22Rv1 (cell line): ENCODE results near the gene TMEM35B.
"Not testable (repeated sequence)": the region's sequence is repeated elsewhere in the genome, so short reads cannot be mapped to it uniquely, and the experiment has no call there.

Experiments
- H3K27ac ChIP-seq: fragments of 450-650 bp; 2 replicates; pipeline ENCODE4 v1.5.1; 2017
- ZFX ChIP-seq: fragments of 450-650 bp; IDR thresholded peaks from 2 replicates; pipeline ENCODE4 v1.6.1; 2017; ENCODE audit warnings: antibody characterized with exemption, borderline replicate concordance
- TF ChIP-seq, protein P1 (sequence below): fragments of 450-650 bp; IDR thresholded peaks from 2 replicates; pipeline ENCODE4 v1.5.1; 2017; ENCODE audit warnings: mild to moderate bottlenecking

The TMEM35B gene

DNA sequence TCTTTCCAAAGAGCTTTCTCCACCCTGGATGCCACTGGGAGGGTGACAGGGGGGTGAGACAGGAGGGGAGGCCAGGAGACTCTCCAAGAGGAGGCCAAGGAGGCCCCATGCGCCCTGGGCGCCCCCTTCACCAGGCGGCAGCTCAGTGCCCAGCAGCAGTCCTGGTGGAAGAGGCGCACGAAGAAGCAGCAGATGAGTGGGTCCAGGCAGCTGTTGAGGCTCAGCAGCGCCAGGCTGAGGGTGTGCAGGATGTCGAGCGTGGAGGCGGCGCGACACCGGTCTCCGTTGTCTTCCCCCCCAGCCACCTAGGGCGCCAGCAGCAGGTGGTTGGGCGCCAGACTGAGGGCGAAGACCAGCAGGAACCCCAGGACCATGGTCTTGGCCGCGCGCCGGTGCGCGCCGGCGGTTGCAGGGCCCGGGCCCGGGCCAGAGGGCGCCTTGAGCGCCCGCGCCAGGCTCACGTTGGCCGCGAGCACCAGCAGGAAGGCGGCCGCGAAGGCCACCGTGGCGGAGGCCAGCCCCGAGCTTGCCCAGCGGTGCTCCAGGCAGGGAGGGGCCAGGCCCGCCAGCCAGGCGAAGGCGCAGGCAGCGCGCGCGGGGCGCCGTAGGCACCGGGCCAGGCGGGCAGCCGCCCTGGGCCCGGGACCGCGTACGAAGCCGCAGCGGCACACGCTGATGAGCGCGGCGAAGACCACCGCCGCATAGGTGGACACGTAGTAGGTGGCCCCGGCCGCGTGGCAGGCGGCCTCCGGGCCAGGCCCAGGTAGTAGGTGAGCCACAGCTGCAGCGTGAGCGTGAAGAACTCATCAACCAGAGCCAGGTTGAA, 8.6 kb downstream of the TMEM35B start:
- no peak overlapping the region for H3K27ac ChIP-seq
- TF ChIP-seq ZFX, result no peak
- TF ChIP-seq, protein P1, sequence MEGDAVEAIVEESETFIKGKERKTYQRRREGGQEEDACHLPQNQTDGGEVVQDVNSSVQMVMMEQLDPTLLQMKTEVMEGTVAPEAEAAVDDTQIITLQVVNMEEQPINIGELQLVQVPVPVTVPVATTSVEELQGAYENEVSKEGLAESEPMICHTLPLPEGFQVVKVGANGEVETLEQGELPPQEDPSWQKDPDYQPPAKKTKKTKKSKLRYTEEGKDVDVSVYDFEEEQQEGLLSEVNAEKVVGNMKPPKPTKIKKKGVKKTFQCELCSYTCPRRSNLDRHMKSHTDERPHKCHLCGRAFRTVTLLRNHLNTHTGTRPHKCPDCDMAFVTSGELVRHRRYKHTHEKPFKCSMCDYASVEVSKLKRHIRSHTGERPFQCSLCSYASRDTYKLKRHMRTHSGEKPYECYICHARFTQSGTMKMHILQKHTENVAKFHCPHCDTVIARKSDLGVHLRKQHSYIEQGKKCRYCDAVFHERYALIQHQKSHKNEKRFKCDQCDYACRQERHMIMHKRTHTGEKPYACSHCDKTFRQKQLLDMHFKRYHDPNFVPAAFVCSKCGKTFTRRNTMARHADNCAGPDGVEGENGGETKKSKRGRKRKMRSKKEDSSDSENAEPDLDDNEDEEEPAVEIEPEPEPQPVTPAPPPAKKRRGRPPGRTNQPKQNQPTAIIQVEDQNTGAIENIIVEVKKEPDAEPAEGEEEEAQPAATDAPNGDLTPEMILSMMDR, result no peak

DNA sequence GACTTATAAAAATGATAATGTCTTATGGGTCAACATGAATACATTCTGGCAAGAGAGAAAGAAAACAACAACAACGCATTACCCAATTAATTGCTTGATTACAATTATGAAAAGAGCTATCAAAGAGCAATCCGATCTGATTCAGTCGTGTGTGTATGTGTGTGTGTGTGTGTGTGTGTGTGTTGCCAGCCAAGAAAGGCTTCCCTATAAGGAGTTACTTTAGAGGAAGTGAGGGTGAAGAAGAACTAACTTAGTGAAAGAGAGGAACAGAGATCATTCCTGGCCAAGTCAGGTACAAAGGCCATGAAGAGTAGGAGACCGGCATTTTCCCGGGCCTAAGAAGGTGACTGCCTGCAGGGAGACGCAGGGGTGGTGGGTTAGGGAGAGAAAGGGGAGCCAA, 9.4 kb downstream of the TMEM35B start:
- no peak overlapping the region for H3K27ac ChIP-seq
- TF ChIP-seq, protein P1, result no peak
- TF ChIP-seq ZFX, result no peak

DNA sequence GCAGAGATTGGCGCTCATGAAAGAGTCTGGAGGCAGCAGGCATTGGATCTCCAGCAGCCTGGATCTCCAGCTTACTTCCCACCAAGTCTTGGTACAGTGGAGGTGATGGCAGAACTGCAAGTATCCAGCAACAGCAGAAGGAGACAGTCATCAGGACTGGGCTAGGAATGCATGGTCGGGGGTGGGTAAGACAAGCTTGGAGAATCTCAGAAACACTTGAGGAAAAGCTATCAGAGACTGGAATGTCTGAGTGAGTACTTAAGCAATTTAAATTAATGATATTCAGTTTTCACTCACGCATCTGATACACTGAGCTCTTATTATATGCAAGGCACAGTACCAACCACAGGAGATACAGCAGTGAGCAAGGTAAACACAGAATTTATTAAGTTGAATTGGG, 9.8 kb downstream of the TMEM35B start:
- H3K27ac ChIP-seq, result no peak overlapping the region
- no peak for TF ChIP-seq ZFX
- TF ChIP-seq, protein P1, result no peak

DNA sequence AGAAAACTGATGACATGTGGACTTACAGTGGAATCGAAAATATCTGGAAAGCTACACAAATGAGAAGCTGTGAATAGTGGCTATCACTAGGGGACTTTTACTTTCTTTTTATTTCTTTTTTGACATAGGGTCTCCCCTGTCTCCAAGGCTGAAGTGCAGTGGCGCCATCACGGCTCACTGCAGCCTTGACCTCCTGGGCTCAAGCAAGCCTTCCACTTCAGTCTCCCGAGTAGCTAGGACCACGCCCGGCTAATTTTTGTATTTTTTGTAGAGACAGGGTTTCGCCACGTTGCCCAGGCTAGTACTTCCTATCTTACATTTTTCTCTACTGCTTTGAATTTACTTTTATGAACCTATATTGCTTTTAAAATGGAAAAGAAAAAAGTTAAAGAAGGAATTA, 10.5 kb downstream of the TMEM35B start:
- TF ChIP-seq, protein P1, result no peak
- TF ChIP-seq ZFX, result no peak
- no peak overlapping the region for H3K27ac ChIP-seq

DNA sequence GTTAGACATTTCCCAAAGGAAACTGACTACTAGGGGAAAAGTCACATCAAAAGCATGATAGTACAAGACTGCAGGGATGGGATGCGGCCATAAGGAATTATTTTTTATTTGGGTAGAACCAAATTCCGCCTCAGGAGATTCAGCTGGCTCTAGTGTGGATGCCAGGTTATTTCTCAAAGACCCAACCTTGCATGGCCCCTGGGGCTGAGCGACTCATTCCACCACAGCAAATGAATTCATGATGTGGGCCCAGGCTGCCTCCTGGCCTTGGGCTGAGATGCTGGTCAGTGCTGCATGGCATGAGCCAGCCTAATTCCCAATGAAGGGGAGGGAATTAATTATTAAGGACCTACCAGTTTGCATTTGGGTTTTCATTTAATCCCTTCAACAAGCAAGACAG, 11.8 kb downstream of the TMEM35B start:
- H3K27ac ChIP-seq, result no peak overlapping the region
- TF ChIP-seq, protein P1, result no peak
- TF ChIP-seq ZFX, result no peak

DNA sequence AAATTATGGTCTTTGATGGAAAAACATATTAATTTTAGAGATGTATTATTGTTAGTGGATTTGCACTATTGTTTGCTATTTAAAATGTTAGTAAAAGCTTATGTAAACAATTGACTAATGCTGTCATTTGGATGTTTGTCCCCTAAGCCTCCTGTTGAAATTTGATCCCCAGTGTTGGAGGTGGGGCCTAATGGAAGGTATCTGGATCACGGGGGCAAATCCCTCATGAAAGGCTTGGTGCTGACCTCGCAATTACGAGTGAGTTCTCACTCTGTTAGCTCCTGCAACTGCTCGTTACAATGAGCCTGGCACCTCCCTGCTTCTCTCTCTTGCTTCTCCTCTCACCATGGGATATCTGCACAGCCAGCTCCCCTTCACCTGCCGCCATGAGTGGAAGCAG, 14.3 kb downstream of the TMEM35B start:
- 0 out of 2 replicates have a peak overlapping the region, but pooled peaks have one; percentile 11 for H3K27ac ChIP-seq
- TF ChIP-seq, protein P1, result no peak
- no peak for TF ChIP-seq ZFX

DNA sequence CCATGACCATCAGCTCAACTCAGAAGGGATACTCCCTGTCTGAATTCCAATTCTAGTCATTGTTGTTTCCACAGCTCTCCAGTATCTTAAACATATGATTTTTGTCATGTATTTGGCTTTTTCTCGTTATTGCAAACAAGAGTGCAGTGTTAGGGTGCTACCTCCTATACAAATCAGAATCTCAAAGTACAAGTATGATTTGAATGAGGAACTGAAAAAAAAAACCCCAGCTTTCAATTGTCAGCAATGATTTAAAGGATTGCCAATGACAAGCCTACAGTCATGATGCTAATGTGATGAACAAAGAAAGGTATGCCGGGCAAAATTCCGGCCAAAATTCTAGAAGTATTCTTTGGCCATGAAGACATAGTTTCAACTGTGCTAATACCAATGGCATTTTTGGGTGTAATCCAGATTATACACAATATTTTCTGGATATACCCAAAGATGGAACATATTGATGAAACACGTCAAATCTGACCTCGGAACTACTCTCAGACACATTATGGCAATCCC, 14.9 kb downstream of the TMEM35B start:
- TF ChIP-seq, protein P1, result no peak
- TF ChIP-seq ZFX, result no peak
- H3K27ac ChIP-seq, result no peak overlapping the region

DNA sequence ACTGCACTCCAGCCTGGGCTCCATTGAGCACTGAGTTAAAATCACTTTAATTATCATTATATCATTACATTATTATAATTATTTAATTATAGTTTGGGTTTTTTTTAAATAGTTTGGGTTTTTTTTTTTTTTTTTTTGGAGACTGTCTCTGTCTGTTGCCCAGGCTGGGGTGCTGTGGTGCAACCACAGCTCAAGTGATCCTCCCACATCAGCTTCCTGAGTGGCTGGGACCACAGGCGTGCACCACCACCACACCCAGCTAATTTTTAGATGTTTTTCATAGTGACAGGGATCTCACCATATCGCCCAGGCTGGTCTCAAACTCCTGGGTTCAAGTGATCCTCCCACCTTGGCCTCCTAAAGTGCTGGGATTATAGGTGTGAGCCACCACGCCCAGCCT, 16.9 kb downstream of the TMEM35B start:
- H3K27ac ChIP-seq, result not testable (repeated sequence)

DNA sequence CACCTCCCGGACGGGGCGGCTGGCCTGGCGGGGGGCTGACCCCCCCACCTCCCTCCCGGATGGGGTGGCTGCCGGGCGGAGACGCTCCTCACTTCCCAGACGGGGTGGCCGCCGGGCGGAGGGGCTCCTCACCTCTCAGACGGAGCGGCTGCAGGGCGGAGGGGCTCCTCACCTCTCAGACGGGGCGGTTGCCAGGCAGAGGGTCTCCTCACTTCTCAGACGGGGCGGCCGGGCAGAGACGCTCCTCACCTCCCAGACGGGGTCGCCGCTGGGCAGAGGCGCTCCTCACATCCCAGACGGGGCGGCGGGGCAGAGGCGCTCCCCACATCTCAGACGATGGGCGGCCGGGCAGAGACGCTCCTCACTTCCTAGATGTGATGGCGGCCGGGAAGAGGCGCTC, 17.5 kb downstream of the TMEM35B start:
- H3K27ac ChIP-seq, result not testable (repeated sequence)
